Colonic mucosa (tissue), 4 donors: ENCODE results near the gene NOS1AP. TPM values are rescaled to one million over a fixed set of nuclear protein-coding genes. Genes with fewer than 3 reads are reported as not detected.

Experiments used
- DNase-seq: peaks from one replicate; pipeline ENCODE4 v3.0.0-alpha.2; 2020
- H3K27ac ChIP-seq: fragments of 200-600 bp; one replicate; pipeline ENCODE4 v1.8.0; 2021
- H3K27me3 ChIP-seq: fragments of 200-600 bp; one replicate; pipeline ENCODE4 v1.8.0; 2021
- H3K36me3 ChIP-seq: fragments of 200-600 bp; one replicate; pipeline ENCODE4 v1.8.0; 2021
- H3K4me1 ChIP-seq: fragments of 200-600 bp; one replicate; pipeline ENCODE4 v1.8.0; 2021; ENCODE audit warnings: mild to moderate bottlenecking
- H3K4me3 ChIP-seq: fragments of 200-600 bp; one replicate; pipeline ENCODE4 v1.8.0; 2021
- H3K9ac ChIP-seq, 2 donors: one replicate each; pipeline ENCODE4 v1.7.0; 2013; ENCODE audit warnings: control low read depth in 2 of 2, low read depth in 2 of 2, low read length in 2 of 2
- H3K9me3 ChIP-seq: fragments of 200-600 bp; one replicate; pipeline ENCODE4 v1.8.0; 2021
- intact Hi-C: fragments of 100-400 bp; cut with DNase I; formaldehyde crosslinking; loops from one replicate; pipeline ENCODE4 v1.14.1; 2022
- total RNA-seq, 2 donors: library from RNA; stranded (reverse); fragmentation: NEBNext Ultra II Directional in 1 of 2; extraction: Animal tissue kit (Norgen Biotek cat#: 25700) in 1 of 2; gene quantifications; one replicate each; pipeline ENCODE4 v1.2.1, GENCODE V29; 2021
- TF ChIP-seq, protein P1 (sequence below): fragments of 200-600 bp; IDR thresholded peaks from one replicate; pipeline ENCODE4 v1.8.0; 2022; ENCODE audit warnings: antibody characterized with exemption, mild to moderate bottlenecking
- donor health status: healthy.
- donor health status: DM: no; HTN: no; CAD: no.
- donor health status: DM: no; HTN: no; CAD: no.

The NOS1AP gene
- total RNA-seq, 2 donors from 2014 or later: 9.0 to 14.4 TPM

DNA sequence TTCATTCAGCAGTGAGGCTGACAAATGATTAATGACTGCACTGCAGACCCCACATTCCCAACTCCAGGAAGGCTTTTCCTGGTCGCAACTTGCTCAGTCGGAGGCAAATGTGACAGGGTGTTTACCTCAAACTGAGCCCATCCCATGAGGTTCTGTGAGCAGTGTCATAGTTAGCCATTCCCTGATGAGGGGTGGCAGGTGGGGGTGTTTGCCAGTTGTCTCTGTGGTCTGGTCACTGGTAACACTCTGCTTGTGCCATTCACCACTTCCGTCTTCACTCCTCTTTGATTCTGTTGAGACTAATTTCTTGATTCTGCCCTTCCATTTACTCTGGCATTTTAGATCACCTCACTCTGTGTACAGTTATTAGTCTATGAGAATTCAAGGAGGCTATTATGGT lies 73.5 kb downstream of the NOS1AP start:
- no peaks in the 10 kb centered on the region for H3K9me3 ChIP-seq
- H3K36me3 ChIP-seq: no peaks in the 10 kb centered on the region
- H3K9ac ChIP-seq: no peak overlapping the region
- H3K4me1 ChIP-seq: no peaks in the 10 kb centered on the region
- TF ChIP-seq, protein P1, sequence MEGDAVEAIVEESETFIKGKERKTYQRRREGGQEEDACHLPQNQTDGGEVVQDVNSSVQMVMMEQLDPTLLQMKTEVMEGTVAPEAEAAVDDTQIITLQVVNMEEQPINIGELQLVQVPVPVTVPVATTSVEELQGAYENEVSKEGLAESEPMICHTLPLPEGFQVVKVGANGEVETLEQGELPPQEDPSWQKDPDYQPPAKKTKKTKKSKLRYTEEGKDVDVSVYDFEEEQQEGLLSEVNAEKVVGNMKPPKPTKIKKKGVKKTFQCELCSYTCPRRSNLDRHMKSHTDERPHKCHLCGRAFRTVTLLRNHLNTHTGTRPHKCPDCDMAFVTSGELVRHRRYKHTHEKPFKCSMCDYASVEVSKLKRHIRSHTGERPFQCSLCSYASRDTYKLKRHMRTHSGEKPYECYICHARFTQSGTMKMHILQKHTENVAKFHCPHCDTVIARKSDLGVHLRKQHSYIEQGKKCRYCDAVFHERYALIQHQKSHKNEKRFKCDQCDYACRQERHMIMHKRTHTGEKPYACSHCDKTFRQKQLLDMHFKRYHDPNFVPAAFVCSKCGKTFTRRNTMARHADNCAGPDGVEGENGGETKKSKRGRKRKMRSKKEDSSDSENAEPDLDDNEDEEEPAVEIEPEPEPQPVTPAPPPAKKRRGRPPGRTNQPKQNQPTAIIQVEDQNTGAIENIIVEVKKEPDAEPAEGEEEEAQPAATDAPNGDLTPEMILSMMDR: no peak
- intact Hi-C loops: no loop called here
- DNase-seq: no peak
- no peak overlapping the region for H3K4me3 ChIP-seq
- no peak overlapping the region for H3K27ac ChIP-seq
- no peaks in the 10 kb centered on the region for H3K27me3 ChIP-seq

DNA sequence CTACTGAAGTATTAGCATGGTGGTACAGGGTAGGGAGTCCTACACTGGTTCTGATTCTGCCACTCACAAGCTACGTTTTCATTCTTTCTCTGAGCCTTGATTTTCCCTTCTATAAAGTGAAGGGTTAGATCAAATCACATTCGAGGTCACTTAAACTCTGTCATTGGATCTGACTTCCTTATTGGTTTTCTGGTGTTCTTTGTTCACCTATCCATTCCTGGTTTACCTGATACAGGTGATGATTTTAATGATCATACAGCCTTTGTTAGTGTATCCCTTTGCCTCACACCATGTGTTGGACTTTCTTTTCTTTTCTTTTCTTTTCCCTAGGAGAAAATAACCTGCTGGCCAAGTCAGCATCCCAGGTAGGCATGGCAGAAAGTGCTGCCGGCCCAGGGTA lies 74.8 kb downstream of the NOS1AP start:
- Histone ChIP-seq H3K9me3 (no peaks in the 10 kb centered on the region), H3K9ac (no peak overlapping the region), H3K4me3 (no peak overlapping the region)

DNA sequence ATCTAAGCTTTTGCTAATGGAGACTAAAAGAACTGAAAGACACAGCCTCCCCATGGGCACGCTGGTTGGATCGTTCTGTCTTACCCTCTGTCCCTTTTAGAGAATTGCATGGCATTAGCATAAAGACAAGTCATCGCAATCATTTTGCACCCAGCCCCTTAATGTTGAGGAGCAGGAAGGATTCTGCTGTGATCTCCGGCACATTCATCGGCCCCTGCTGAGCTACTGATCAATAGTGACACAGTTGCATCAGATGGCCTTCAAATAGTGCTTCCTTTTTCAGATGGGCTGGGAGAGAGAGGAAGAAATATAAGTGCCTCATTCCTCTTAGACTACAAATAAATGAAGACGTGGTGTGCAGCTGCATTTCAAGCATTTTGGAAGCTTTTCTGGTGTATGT lies 75.4 kb downstream of the NOS1AP start:
- H3K4me3 ChIP-seq: no peak overlapping the region
- no peaks in the 10 kb centered on the region for H3K27me3 ChIP-seq
- intact Hi-C loops: no loop called here
- no peak overlapping the region for H3K27ac ChIP-seq
- no peaks in the 10 kb centered on the region for H3K4me1 ChIP-seq
- DNase-seq: no peak
- H3K9ac ChIP-seq: no peak overlapping the region
- H3K36me3 ChIP-seq: no peaks in the 10 kb centered on the region
- TF ChIP-seq, protein P1: no peak
- no peaks in the 10 kb centered on the region for H3K9me3 ChIP-seq

More for the DNA sequence above, 74.8 kb downstream of the NOS1AP start:
- Histone ChIP-seq H3K27ac (no peak overlapping the region), H3K27me3 (no peaks in the 10 kb centered on the region), H3K36me3 (no peaks in the 10 kb centered on the region), H3K4me1 (no peaks in the 10 kb centered on the region)
- TF ChIP-seq, protein P1: no peak
- no peak for DNase-seq
- intact Hi-C loops: no loop called here

DNA sequence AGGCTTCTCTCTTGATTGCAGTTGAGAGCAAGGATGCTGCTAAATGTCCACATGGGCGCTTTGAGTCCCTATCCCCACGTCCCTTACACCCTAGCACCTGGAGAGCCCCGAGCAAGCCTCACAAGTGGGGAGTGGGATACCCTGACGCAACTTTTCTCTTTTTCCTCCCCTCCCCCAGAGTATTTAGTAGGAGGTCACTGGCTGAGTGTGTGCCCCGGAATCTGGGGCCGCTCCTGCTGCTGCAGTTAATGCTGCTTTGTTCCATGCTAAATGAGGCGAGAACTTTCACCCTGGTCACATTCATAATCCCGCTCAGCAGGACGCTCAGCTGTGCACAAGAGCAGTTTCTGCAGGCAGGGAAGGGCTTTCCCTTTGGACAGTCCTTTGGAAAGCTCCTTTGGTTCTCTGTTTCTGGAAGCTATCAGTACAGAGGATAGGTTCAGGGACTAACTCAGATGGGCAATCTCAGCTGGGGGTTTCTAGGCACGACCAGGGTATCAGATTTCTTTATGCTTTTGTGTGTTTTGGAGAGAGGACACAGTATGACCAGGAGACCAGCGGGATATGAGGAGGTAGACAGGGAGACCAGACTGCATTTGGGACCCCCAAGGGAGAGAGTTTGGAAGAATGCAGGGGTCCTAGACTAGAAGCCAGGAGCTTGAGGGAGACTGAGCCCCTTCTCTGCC lies 75.9 kb downstream of the NOS1AP start:
- Histone ChIP-seq H3K27me3 (no peaks in the 10 kb centered on the region), H3K4me1 (no peaks in the 10 kb centered on the region), H3K9me3 (no peaks in the 10 kb centered on the region), H3K9ac (no peak overlapping the region), H3K4me3 (no peak overlapping the region), H3K27ac (no peak overlapping the region), H3K36me3 (no peaks in the 10 kb centered on the region)
- TF ChIP-seq, protein P1: no peak
- intact Hi-C loops: no loop called here
- DNase-seq: no peak

DNA sequence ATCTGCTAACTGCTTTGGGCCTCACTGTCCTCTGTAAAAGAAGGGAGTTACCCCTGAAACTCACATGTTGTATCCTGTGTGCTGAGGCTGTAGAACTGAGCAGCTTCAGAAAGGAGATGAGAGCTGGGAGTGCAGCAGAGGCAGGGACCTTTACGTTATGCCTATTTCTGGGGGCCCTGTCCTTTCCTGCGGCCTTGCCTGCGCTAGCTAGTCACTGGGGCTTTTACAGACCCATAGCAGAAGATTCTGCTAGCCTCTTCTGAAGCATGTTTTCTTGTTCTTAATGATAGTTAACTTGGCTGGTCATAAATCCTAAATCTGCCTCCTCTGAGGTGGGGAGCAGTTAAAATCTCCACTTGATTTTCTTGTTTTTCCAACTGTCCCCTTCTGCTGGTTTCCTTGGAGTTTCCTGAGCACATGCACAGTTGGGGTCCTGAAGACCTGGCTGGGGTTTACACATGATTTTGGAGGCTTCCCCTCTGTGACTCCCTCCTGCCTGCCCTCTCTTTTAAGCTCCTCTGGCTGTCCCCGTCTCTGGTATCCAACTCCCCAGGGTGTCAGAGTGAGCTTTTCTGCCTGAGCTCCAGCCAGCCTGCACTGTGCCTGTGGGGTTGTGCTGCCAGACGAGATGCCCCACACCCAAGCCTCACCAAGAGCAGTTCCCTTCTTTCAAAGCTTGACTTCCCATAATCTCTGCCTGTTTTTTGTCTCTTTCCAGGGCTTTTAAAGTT lies 76.6 kb downstream of the NOS1AP start:
- TF ChIP-seq, protein P1: no peak
- no peaks in the 10 kb centered on the region for H3K9me3 ChIP-seq
- no peaks in the 10 kb centered on the region for H3K36me3 ChIP-seq
- intact Hi-C loops: no loop called here
- no peak overlapping the region for H3K4me3 ChIP-seq
- no peak overlapping the region for H3K27ac ChIP-seq
- DNase-seq: no peak
- H3K4me1 ChIP-seq: no peaks in the 10 kb centered on the region
- H3K9ac ChIP-seq: no peak overlapping the region
- H3K27me3 ChIP-seq: no peaks in the 10 kb centered on the region
